Measurements from ENCODE around the gene ATP2B3.

ATP2B3 gene

GRCh38 chrX:153623310-153624029, 106.0 kb downstream of the ATP2B3 start:
- DNase-seq (ENCODE audit: low spot score), result no peak
- no peak for TF ChIP-seq CTCF (IDR thresholded peaks at IDR 0.05; ENCODE audit: extremely low read depth, missing control alignments)

GRCh38 chrX:153624196-153625091, 107.0 kb downstream of the ATP2B3 start:
- no peak for DNase-seq (ENCODE audit: low spot score)
- TF ChIP-seq CTCF (IDR thresholded peaks at IDR 0.05; ENCODE audit: extremely low read depth, missing control alignments), result no peak

GRCh38 chrX:153625271-153626024, 108.0 kb downstream of the ATP2B3 start:
- DNase-seq (ENCODE audit: low spot score), result no peak
- no peak for TF ChIP-seq CTCF (IDR thresholded peaks at IDR 0.05; ENCODE audit: extremely low read depth, missing control alignments)

GRCh38 chrX:153626025-153626633, 108.7 kb downstream of the ATP2B3 start:
- TF ChIP-seq CTCF (IDR thresholded peaks at IDR 0.05; ENCODE audit: extremely low read depth, missing control alignments), result no peak
- DNase-seq (ENCODE audit: low spot score), result no peak

GRCh38 chrX:153626863-153627674, 109.6 kb downstream of the ATP2B3 start:
- no peak for TF ChIP-seq CTCF (IDR thresholded peaks at IDR 0.05; ENCODE audit: extremely low read depth, missing control alignments)

GRCh38 chrX:153627675-153628111, 110.3 kb downstream of the ATP2B3 start:
- no peak for TF ChIP-seq CTCF (IDR thresholded peaks at IDR 0.05; ENCODE audit: extremely low read depth, missing control alignments)
- DNase-seq (ENCODE audit: low spot score), result no peak

More at GRCh38 chrX:153626863-153627674, 109.6 kb downstream of the ATP2B3 start:
- no peak for DNase-seq (ENCODE audit: low spot score)
